HFFc6 (cell line): Measurements from ENCODE around the gene RNF224. TPM values are rescaled to one million over a fixed set of nuclear protein-coding genes. Genes with fewer than 3 reads are reported as not detected.
"Not testable (repeated sequence)": the region's sequence is repeated elsewhere in the genome, so short reads cannot be mapped to it uniquely, and the experiment has no call there.

Experiments
- DNase-seq: peaks from one replicate; pipeline ENCODE4 v3.0.0-alpha.2; 2018
- H3K27ac Mint-ChIP-seq: 2 replicates; pipeline ENCODE4 v1.8.0; 2020; ENCODE audit warnings: mild to moderate bottlenecking, mixed read lengths
- H3K27me3 Mint-ChIP-seq: 2 replicates; pipeline ENCODE4 v1.8.0; 2021; ENCODE audit warnings: mild to moderate bottlenecking, moderate library complexity, mixed read lengths; ENCODE audit not compliant: insufficient read depth
- H3K36me3 Mint-ChIP-seq: 2 replicates; pipeline ENCODE4 v1.8.0; 2021; ENCODE audit warnings: low read depth, mixed read lengths
- H3K4me1 Mint-ChIP-seq: 2 replicates; pipeline ENCODE4 v1.8.0; 2020; ENCODE audit warnings: low read depth, mixed read lengths
- H3K4me3 Mint-ChIP-seq: 2 replicates; pipeline ENCODE4 v1.8.0; 2020; ENCODE audit warnings: mild to moderate bottlenecking, moderate library complexity, mixed read lengths
- H3K9me3 Mint-ChIP-seq: 2 replicates; pipeline ENCODE4 v1.8.0; 2020; ENCODE audit warnings: mild to moderate bottlenecking, mixed read lengths
- total RNA-seq, 6 experiments: library from RNA; stranded (reverse); fragmentation: NEBNext Ultra II Directional; extraction: Animal tissue kit (Norgen Biotek cat#: 25700); gene quantifications; 2 replicates in 1 of 6; 3 replicates in 5 of 6; pipeline ENCODE4 v1.2.3, GENCODE V29; 2021
- TF ChIP-seq, protein P1 (sequence below): fragments of 200-600 bp; sonication (generic); IDR thresholded peaks from 2 replicates; pipeline ENCODE4 v1.5.0; 2021; ENCODE audit warnings: antibody characterized with exemption, mild to moderate bottlenecking

The RNF224 gene
- total RNA-seq, 6 experiments from 2014 or later = not detected

DNA sequence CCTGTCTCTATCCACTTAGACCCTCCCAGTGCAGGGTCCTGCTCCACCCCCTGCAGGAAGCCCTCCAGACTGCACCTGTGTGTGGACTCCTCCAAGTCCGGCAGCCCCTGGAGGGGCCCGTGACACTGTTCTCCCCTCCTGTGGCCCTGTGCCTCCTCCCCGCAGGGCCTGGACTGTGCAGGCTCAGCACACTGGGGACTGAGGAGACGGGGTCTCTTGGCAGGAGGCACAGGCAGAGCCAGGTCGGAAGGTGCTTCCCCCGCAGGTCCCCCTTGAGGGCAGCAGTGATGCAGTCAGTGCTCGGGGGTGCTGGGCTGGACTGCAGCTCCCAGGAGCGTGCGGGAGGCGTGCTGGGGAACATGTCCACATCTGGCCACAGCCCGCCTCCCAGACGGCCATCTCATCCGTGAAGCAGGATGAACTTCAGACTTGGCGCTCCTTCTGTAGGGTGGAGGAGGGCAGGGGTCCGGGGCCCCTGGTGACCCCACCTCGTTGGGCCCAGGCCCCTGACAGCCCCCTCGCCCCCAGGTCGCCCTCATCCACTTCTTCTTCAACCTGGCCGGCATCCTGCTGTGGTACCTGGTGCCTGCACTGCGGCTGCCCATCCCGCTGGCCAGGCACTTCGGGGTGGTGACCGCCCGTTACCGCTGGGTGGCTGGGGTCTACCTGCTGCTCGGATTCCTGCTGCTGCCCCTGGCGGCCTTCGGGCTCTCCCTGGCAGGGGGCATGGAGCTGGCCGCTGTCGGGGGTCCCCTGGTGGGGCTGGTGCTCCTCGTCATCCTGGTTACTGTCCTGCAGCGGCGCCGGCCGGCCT, 8.3 kb downstream of the RNF224 start:
- no peak overlapping the region for H3K4me3 Mint-ChIP-seq
- no peaks in the 10 kb centered on the region for H3K9me3 Mint-ChIP-seq

DNA sequence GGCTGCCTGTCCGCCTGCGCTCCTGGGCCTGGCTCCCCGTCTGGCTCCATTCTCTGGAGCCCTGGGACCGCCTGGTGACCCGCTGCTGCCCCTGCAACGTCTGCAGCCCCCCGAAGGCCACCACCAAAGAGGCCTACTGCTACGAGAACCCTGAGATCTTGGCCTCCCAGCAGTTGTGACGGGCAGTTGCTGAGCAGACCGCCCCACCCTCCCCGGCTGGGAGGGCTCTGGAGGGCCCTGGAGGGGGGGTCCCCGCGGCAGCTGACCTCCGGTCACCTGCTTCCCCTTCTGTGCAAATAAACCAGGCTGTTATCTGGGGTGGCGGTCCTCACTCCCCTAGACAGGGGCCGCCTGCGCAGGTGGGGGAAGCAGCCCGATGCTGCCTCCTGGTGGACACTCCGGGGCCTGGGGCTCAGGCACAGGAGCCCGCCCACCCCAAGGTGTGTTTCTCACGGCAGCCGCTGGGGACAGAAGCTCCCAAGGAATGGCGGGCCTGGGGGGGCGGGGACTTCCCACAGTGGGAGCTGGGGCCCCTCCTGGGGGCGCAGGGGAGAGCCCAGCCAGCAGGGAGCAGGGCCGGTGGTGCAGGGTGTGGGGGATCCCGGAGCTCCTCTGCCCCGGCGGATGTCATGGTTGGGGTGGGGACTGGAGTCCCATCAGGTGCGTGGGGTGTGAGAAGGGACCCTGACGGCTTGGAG, 9.1 kb downstream of the RNF224 start:
- peak; percentile 61 for DNase-seq
- Mint-ChIP-seq H3K4me1 (peaks cover 7% of the 10 kb centered on the region), H3K4me3 (no peak overlapping the region)

More for the DNA sequence above, 8.3 kb downstream of the RNF224 start:
- TF ChIP-seq, protein P1, sequence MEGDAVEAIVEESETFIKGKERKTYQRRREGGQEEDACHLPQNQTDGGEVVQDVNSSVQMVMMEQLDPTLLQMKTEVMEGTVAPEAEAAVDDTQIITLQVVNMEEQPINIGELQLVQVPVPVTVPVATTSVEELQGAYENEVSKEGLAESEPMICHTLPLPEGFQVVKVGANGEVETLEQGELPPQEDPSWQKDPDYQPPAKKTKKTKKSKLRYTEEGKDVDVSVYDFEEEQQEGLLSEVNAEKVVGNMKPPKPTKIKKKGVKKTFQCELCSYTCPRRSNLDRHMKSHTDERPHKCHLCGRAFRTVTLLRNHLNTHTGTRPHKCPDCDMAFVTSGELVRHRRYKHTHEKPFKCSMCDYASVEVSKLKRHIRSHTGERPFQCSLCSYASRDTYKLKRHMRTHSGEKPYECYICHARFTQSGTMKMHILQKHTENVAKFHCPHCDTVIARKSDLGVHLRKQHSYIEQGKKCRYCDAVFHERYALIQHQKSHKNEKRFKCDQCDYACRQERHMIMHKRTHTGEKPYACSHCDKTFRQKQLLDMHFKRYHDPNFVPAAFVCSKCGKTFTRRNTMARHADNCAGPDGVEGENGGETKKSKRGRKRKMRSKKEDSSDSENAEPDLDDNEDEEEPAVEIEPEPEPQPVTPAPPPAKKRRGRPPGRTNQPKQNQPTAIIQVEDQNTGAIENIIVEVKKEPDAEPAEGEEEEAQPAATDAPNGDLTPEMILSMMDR = no peak
- Mint-ChIP-seq H3K4me1 (peaks cover 7% of the 10 kb centered on the region), H3K27me3 (no peaks in the 10 kb centered on the region; the same call in 1 of the 2 replicates), H3K27ac (no peak overlapping the region), H3K36me3 (no peaks in the 10 kb centered on the region)
- DNase-seq = no peak

DNA sequence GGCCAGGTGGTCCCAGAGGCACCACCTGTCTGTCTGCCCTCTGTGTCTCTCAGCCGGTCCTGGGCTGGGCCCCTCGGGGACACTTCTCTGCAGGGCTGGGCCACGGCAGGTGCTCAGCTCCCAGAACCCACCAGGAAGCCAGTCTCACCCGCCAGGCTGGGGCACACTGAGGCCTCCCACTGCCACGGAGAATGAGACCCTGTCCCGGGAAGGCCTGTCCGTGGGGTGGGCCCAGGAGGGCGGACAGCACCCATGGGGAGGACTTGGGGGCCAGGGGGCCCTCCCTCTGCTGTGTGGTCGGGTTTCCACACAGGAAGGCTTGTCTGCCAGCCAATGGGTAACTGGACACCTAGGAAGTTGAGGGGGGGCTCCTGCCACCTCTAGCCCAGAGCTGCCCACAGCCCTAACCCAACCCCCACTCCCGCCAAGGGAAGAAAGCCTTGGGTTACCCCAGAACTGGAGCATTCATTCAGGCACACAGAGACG, 9.7 kb downstream of the RNF224 start:
- DNase-seq = no peak
- H3K4me1 Mint-ChIP-seq = peaks cover 7% of the 10 kb centered on the region
- H3K4me3 Mint-ChIP-seq = no peak overlapping the region
- H3K36me3 Mint-ChIP-seq = peaks cover 2% of the 10 kb centered on the region
- peaks cover 6% of the 10 kb centered on the region for H3K27me3 Mint-ChIP-seq
- H3K9me3 Mint-ChIP-seq = peaks cover 7% of the 10 kb centered on the region
- H3K27ac Mint-ChIP-seq = no peak overlapping the region
- TF ChIP-seq, protein P1 = no peak

More for the DNA sequence above, 9.1 kb downstream of the RNF224 start:
- TF ChIP-seq, protein P1 = peak; percentile 100
- Mint-ChIP-seq H3K27ac (no peak overlapping the region), H3K9me3 (peaks cover 5% of the 10 kb centered on the region), H3K36me3 (no peaks in the 10 kb centered on the region; the same call in 1 of the 2 replicates), H3K27me3 (peaks cover 3% of the 10 kb centered on the region)

DNA sequence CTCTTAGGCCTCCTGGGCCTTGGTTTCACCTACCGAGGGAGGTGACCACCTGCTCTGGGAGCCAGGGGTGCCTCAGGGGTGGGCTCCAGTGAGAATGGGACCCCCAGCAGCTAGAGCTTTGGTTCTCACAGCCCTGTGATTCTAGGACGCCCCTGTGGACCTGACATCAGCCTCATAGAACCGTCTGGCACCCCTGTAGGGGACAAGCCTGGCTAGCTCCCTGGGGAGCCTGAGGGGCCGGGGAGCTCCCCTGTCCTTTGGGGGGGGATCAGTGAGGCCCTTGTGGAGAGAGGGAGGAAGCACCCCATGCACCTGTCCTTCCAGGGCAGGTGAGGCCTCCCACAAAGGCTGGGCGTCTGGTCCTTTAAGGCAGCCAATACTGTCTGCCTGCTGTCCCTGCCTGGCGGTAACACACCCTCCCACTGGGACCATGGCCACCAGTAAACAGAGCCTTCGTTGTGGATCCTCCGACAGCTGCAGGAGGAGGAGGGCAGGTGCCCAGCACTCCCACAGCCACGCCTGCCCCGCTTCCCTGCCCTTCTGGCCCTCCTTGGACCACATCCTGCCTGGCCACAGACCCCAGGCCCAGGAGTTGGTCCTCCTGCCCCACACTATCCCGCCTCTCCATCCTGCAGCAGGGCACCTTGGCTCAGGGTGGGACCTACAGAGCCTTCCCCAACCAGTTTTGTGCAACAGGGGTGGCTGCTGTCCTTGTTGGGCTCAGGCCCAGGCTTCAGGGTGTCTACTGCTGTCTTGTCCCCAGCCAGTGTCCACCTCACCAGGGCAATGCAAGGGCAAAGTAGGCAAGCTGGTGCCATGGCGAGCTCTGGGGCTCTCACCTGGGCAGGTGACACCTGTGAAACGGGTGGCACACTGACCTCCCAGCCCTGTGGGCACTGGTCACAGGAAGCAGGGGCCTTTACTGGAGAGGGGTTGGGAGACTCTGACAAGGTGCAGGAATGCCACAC, 10.7 kb downstream of the RNF224 start:
- DNase-seq = no peak
- TF ChIP-seq, protein P1 = no peak
- Mint-ChIP-seq H3K27ac (no peak overlapping the region), H3K27me3 (peaks cover 14% of the 10 kb centered on the region), H3K36me3 (peaks cover 11% of the 10 kb centered on the region), H3K4me3 (no peak overlapping the region), H3K9me3 (peaks cover 11% of the 10 kb centered on the region), H3K4me1 (peaks cover 18% of the 10 kb centered on the region)

DNA sequence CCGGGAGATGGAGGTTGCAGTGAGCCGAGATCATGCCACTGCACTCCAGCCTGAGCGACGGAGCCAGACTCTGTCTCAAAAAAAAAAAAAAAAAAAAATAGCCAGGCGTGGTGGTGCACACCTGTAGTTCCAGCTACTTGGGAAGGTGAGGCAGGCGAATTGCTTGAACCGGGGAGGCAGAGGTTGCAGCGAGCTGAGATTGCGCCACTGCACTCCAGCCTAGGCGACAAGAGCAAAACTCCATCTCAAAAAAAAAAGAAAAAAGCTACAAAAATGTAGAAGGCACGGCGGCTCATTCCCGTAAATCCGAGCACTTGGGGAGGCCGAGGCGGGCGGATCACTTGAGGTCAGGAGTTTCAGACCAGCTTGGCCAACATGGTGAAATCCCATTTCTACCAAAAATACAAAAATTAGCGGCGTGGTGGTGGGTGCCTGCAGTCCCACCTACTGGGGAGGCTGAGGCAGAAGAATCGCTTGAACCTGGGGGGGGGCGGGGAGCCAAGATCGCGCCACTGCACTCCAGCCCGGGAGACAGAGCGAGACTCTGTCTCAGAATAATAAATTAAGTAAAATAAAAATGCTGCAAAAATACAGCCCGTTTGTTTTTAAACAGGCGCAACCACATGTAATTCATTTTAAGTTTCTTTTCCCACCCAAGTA, 12.4 kb downstream of the RNF224 start:
- peaks cover 21% of the 10 kb centered on the region for H3K36me3 Mint-ChIP-seq
- H3K27ac Mint-ChIP-seq = peak overlapping the region; percentile 93
- H3K9me3 Mint-ChIP-seq = peaks cover 11% of the 10 kb centered on the region

More for the DNA sequence above, 12.4 kb downstream of the RNF224 start:
- Mint-ChIP-seq H3K4me1 (peaks cover 31% of the 10 kb centered on the region), H3K27me3 (peaks cover 21% of the 10 kb centered on the region), H3K4me3 (peak overlapping the region; percentile 92)
- not testable (repeated sequence) for DNase-seq
